ENCODE results near the gene ZNF546.

ZNF546 gene

GRCh38 chr19:40053491-40053890 lies 56.6 kb downstream of the ZNF546 start:
- no peak overlapping the region for H3K27ac ChIP-seq (ENCODE audit: low read depth, low read length)
- no peaks in the 10 kb centered on the region for H3F3A ChIP-seq (ENCODE audit: insufficient read depth)
- H3K4me3 ChIP-seq (ENCODE audit: insufficient read depth, low read length, poor library complexity, severe bottlenecking), result no peak overlapping the region
- no peaks in the 10 kb centered on the region for H4K20me1 ChIP-seq (ENCODE audit: low read depth, low read length)
- H3K9me3 ChIP-seq (ENCODE audit: insufficient read depth, low read length), result no peaks in the 10 kb centered on the region
- H3K9ac ChIP-seq (ENCODE audit: low read length), result no peak overlapping the region
- H3K27me3 ChIP-seq (ENCODE audit: low read length), result no peaks in the 10 kb centered on the region
- peaks cover 10% of the 10 kb centered on the region for H3K36me3 ChIP-seq (ENCODE audit: low read length)
- no peak overlapping the region for H2AFZ ChIP-seq (ENCODE audit: low read depth, low read length, severe bottlenecking)
- no peaks in the 10 kb centered on the region for H3K9me2 ChIP-seq (replicated peaks; ENCODE audit: insufficient read depth, low read length)
- peaks cover 62% of the 10 kb centered on the region for H3K79me2 ChIP-seq (ENCODE audit: insufficient read depth, low read length)
- no peak overlapping the region for H3K4me2 ChIP-seq (ENCODE audit: low read depth, low read length, poor library complexity, severe bottlenecking)
- TF ChIP-seq EZH2phosphoT487 (conservative IDR thresholded peaks at IDR 0.05; ENCODE audit: low read length) (no peak), CTCF (IDR thresholded peaks at IDR 0.05; ENCODE audit: insufficient read depth, low read length, poor library complexity, severe bottlenecking) (no peak)

- Histone ChIP-seq H4K20me1 (ENCODE audit: low read depth, low read length) (no peaks in the 10 kb centered on the region), H2AFZ (ENCODE audit: low read depth, low read length, severe bottlenecking) (no peak overlapping the region), H3K4me2 (ENCODE audit: low read depth, low read length, poor library complexity, severe bottlenecking) (peak overlapping the region; percentile 73), H3K36me3 (ENCODE audit: low read length) (peaks cover 11% of the 10 kb centered on the region), H3F3A (ENCODE audit: insufficient read depth) (no peaks in the 10 kb centered on the region), H3K4me3 (ENCODE audit: insufficient read depth, low read length, poor library complexity, severe bottlenecking) (no peak overlapping the region), H3K27ac (ENCODE audit: low read depth, low read length) (no peak overlapping the region), H3K27me3 (ENCODE audit: low read length) (no peaks in the 10 kb centered on the region), H3K9ac (ENCODE audit: low read length) (no peak overlapping the region), H3K9me3 (ENCODE audit: insufficient read depth, low read length) (peaks cover 7% of the 10 kb centered on the region; the same call in 1 of the 2 replicates), H3K79me2 (ENCODE audit: insufficient read depth, low read length) (peaks cover 57% of the 10 kb centered on the region), H3K9me2 (replicated peaks; ENCODE audit: insufficient read depth, low read length) (no peaks in the 10 kb centered on the region)
- TF ChIP-seq CTCF (IDR thresholded peaks at IDR 0.05; ENCODE audit: insufficient read depth, low read length, poor library complexity, severe bottlenecking) (no peak), EZH2phosphoT487 (conservative IDR thresholded peaks at IDR 0.05; ENCODE audit: low read length) (no peak)
These were observed 57.8 kb downstream of the ZNF546 start for GRCh38 chr19:40054632-40055031.

- Histone ChIP-seq H3F3A (ENCODE audit: insufficient read depth) (no peaks in the 10 kb centered on the region), H3K9ac (ENCODE audit: low read length) (peak overlapping the region; percentile 71), H3K4me2 (ENCODE audit: low read depth, low read length, poor library complexity, severe bottlenecking) (peak overlapping the region; percentile 73), H3K79me2 (ENCODE audit: insufficient read depth, low read length) (peaks cover 57% of the 10 kb centered on the region), H3K9me3 (ENCODE audit: insufficient read depth, low read length) (peaks cover 11% of the 10 kb centered on the region; the same call in 1 of the 2 replicates), H3K9me2 (replicated peaks; ENCODE audit: insufficient read depth, low read length) (no peaks in the 10 kb centered on the region), H2AFZ (ENCODE audit: low read depth, low read length, severe bottlenecking) (no peak overlapping the region), H3K27ac (ENCODE audit: low read depth, low read length) (no peak overlapping the region), H3K4me3 (ENCODE audit: insufficient read depth, low read length, poor library complexity, severe bottlenecking) (peak overlapping the region; percentile 89), H4K20me1 (ENCODE audit: low read depth, low read length) (no peaks in the 10 kb centered on the region), H3K27me3 (ENCODE audit: low read length) (no peaks in the 10 kb centered on the region), H3K36me3 (ENCODE audit: low read length) (peaks cover 11% of the 10 kb centered on the region)
- TF ChIP-seq EZH2phosphoT487 (conservative IDR thresholded peaks at IDR 0.05; ENCODE audit: low read length) (no peak), CTCF (IDR thresholded peaks at IDR 0.05; ENCODE audit: insufficient read depth, low read length, poor library complexity, severe bottlenecking) (no peak)
These were observed 58.2 kb downstream of the ZNF546 start for GRCh38 chr19:40055049-40055448.

Measured in SU-DHL-6 (cell line).